GM23338 (cell line): ENCODE data around the gene AIG1.

Experiments used
- CREB1 ChIP-seq: fragments of 250-450 bp; sonication (Bioruptor Pico); IDR thresholded peaks from 2 replicates; pipeline ENCODE4 v1.5.0; 2020; ENCODE audit warnings: low read depth, mild to moderate bottlenecking, moderate library complexity
- CTCF ChIP-seq, 2 experiments: fragments of 200-600 bp in 1 of 2; sonication (generic) in 1 of 2; conservative IDR thresholded peaks; 2 replicates each; pipeline versions ENCODE4 v1.5.1 to v1.6.1; 2016 to 2017; ENCODE audit warnings: antibody characterized with exemption in 2 of 2, low read depth in 2 of 2, mild to moderate bottlenecking in 2 of 2, moderate library complexity in 1 of 2
- ZNF331 ChIP-seq: fragments of 250-450 bp; sonication (Bioruptor Pico); IDR thresholded peaks from 2 replicates; pipeline ENCODE4 v1.5.0; 2020; ENCODE audit warnings: low read depth, mild to moderate bottlenecking, moderate library complexity

DNA sequence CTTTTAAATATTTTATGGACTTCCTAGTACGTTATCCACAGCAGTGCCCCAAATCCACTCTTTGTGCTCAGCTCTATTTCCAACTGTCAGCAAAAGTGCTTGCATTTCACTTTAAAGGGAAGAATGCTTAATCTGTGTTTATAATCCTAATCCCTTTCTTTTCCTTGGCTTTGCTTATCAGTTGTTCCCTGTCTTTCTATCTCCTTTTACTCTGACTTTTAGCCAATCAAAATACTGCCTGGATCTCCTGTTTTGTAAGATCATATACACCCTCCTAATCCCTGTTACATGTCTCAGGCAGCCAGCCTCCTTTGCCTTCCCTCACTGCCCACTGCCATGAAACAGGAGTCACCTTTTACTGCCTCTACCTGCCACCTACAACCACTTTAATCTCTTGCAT, 102.9 kb downstream of the AIG1 start:
- TF ChIP-seq ZNF331 (CRISPR knock-in tag) = no peak
- TF ChIP-seq CTCF (conservative IDR thresholded peaks at IDR 0.05; ENCODE audit: low read depth in 2 of 2) = no peak
- no peak for TF ChIP-seq CREB1 (CRISPR knock-in tag)
